ENCODE results near the gene CEP250.

Gene CEP250

DNA sequence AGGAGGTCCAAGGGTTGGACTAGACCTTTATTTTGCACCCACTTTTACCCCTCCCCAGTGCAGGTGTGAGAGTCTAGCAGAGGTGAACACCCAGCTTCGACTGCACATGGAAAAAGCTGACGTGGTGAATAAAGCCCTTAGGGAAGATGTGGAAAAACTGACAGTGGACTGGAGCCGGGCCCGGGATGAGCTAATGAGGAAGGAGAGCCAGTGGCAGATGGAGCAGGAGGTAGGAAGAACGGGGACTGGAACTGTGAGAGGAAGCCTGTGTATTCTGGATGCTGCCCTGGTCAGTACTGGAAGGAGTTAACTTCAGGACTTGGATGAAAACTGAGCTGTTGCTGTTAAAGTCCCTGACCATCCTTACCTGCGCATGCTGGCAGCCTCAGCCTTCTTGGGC lies 10.6 kb downstream of the CEP250 start:
- DNase-seq (ENCODE audit: low spot score in 2 of 2) = no peak
- no peak for ATAC-seq (ENCODE audit: low read depth)
- H3K9me3 Mint-ChIP-seq = no peaks in the 10 kb centered on the region
- no peaks in the 10 kb centered on the region for H3K27me3 Mint-ChIP-seq
- H3K27ac Mint-ChIP-seq = no peak overlapping the region
- H3K36me3 Mint-ChIP-seq = peaks cover 6% of the 10 kb centered on the region
- H3K4me1 Mint-ChIP-seq = peaks cover 10% of the 10 kb centered on the region
- H3K4me3 Mint-ChIP-seq = no peak overlapping the region

GRCh38 chr20:35466856-35467255 lies 11.5 kb downstream of the CEP250 start:
- peaks cover 12% of the 10 kb centered on the region for H3K4me1 Mint-ChIP-seq
- no peaks in the 10 kb centered on the region for H3K9me3 Mint-ChIP-seq
- no peaks in the 10 kb centered on the region for H3K27me3 Mint-ChIP-seq
- peaks cover 5% of the 10 kb centered on the region for H3K36me3 Mint-ChIP-seq
- ATAC-seq (ENCODE audit: low read depth) (no peak), DNase-seq (ENCODE audit: low spot score in 2 of 2) (no peak)
- no peak overlapping the region for H3K4me3 Mint-ChIP-seq
- H3K27ac Mint-ChIP-seq = peak overlapping the region; percentile 21

DNA sequence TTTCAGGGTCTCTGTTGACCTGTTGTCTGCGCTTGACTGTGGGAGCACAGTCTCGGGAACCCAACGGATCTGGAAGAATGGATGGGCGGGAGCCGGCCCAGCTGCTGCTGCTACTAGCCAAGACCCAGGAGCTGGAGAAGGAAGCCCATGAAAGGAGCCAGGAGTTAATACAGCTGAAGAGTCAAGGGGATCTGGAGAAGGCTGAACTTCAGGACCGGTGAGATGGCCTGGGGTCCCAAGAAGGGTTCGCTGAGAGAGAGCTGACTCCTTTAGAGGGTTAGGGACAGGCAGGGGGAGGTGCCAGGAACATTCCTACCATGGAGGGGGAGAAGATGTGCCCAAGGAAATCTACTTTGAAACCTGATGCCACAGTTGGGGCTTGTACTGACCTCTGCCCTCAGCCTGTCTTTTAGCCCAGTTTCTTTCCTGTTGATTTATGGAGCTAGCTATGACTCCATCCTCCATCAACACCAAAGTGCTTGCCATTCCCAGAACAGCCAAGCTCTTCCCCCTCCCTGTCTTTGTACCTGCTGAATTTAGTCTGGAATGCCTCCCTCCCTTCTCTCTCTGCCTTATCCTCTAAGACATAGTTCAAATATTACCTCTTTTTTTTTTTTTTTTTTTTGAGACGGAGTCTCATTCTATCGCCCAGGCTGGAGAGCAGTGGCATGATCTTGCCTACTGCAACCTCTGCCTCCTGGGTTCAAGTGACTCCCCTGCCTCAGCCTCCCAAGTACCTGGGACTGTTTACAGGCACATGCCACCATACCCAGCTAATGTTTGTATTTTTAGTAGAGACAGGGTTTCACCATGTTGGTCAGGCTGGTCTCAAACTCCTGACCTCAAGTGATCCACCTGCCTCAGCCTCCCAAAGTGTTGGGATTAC lies 12.2 kb downstream of the CEP250 start:
- H3K4me3 Mint-ChIP-seq = no peak overlapping the region
- H3K27me3 Mint-ChIP-seq = no peaks in the 10 kb centered on the region
- H3K36me3 Mint-ChIP-seq = peaks cover 5% of the 10 kb centered on the region
- ATAC-seq (ENCODE audit: low read depth) (no peak), DNase-seq (ENCODE audit: low spot score in 2 of 2) (no peak)
- no peaks in the 10 kb centered on the region for H3K9me3 Mint-ChIP-seq
- H3K4me1 Mint-ChIP-seq = peaks cover 19% of the 10 kb centered on the region
- H3K27ac Mint-ChIP-seq = peak overlapping the region; percentile 21

DNA sequence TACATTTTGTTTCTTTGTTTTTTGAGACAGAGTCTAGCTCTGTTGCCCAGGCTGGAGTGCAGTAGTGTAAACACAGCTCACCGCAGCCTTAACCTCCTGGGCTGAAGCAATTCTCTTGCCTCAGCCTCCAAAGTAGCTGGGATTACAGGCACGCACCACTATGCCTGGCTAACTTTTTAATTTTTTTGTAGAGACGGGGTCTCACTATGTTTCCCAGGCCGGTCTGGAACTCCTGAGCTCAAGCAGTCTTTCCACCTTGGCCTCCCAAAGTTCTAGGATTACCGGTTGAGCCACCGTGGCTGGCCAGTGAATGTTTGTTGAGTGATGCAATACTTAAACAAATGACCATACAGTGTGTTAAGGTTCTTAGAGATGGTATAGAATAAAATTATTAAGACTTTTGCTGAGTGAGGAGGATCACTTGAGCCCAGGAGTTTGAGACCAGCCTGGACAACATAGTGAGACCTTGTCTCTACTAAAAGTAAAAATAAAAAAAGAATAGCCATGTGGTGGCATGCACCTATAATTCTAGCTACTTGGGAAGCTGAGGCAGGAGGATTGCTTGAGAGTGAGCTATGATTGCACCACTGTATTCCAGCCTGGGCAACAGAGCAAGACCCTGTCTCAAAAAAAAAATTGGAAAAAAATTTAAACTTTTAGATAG lies 13.4 kb downstream of the CEP250 start:
- peaks cover 16% of the 10 kb centered on the region for H3K4me1 Mint-ChIP-seq
- H3K4me3 Mint-ChIP-seq = no peak overlapping the region
- no peaks in the 10 kb centered on the region for H3K9me3 Mint-ChIP-seq
- H3K36me3 Mint-ChIP-seq = peaks cover 6% of the 10 kb centered on the region
- H3K27ac Mint-ChIP-seq = no peak overlapping the region
- ATAC-seq (ENCODE audit: low read depth) = no peak
- H3K27me3 Mint-ChIP-seq = no peaks in the 10 kb centered on the region
- DNase-seq (ENCODE audit: low spot score in 2 of 2) = no peak

DNA sequence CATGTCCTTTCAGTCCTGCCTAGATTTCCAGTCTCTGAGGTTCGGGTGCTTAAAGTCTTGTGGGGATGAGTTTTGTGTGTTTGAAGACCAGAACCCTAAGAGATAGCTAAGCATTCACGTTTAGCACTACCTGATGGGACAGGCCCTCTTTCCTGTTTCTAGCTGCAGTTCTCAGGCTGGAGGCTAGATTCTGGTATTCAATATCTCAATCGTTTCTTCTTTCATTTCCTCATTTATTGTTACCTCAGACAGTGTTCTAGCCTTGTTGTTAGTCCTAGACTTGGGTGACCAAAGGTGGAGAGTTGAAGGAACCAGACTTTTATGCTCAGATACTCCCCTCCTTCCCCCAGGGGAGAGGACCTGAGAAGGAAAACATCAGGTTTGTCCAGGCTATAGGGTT lies 16.8 kb downstream of the CEP250 start:
- H3K4me3 Mint-ChIP-seq = no peak overlapping the region
- H3K36me3 Mint-ChIP-seq = peaks cover 4% of the 10 kb centered on the region
- DNase-seq (ENCODE audit: low spot score in 2 of 2) = no peak
- peak; percentile 80 for ATAC-seq (ENCODE audit: low read depth)
- H3K27me3 Mint-ChIP-seq = no peaks in the 10 kb centered on the region
- H3K27ac Mint-ChIP-seq = peak overlapping the region; percentile 80
- H3K4me1 Mint-ChIP-seq = peaks cover 14% of the 10 kb centered on the region
- H3K9me3 Mint-ChIP-seq = no peaks in the 10 kb centered on the region

- no peak for ATAC-seq (ENCODE audit: low read depth)
Observed at GRCh38 chr20:35473684-35474083, 18.3 kb downstream of the CEP250 start.

DNA sequence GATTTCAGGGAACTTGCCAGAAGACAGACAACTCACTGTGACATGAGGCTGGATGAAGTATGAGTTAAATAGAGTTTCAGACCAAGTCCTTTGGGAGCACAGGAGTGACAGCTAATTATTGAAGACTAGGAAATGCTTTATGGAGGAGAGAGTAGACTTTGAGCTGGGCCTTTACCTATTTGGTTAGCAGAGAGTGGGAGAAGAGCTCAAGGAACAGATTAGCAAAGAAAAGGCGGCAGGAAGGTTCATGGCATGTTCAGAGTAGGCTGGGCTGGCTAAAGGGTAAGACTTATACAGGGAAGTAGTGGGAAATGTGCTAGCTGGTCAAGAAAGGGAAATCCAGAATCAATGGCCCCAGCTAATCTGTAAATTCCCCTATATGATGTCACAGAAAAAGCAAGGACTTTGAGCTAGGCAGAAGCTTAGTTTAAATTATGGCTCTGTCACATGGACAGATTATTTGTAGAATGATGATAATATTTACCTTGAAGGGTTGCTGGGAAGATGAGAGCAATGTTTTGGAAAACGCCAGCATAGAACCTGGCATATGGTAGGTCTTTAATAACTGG lies 19.0 kb downstream of the CEP250 start:
- no peak for DNase-seq (ENCODE audit: low spot score in 2 of 2)
- no peak overlapping the region for H3K27ac Mint-ChIP-seq
- no peak overlapping the region for H3K4me3 Mint-ChIP-seq
- peaks cover 9% of the 10 kb centered on the region for H3K36me3 Mint-ChIP-seq
- H3K9me3 Mint-ChIP-seq = no peaks in the 10 kb centered on the region
- ATAC-seq (ENCODE audit: low read depth) = no peak
- H3K4me1 Mint-ChIP-seq = peaks cover 17% of the 10 kb centered on the region
- no peaks in the 10 kb centered on the region for H3K27me3 Mint-ChIP-seq

More at GRCh38 chr20:35473684-35474083, 18.3 kb downstream of the CEP250 start:
- H3K9me3 Mint-ChIP-seq = no peaks in the 10 kb centered on the region
- no peaks in the 10 kb centered on the region for H3K27me3 Mint-ChIP-seq
- no peak for DNase-seq (ENCODE audit: low spot score in 2 of 2)
- H3K4me1 Mint-ChIP-seq = peaks cover 14% of the 10 kb centered on the region
- H3K4me3 Mint-ChIP-seq = no peak overlapping the region
- peaks cover 8% of the 10 kb centered on the region for H3K36me3 Mint-ChIP-seq
- no peak overlapping the region for H3K27ac Mint-ChIP-seq

DNA sequence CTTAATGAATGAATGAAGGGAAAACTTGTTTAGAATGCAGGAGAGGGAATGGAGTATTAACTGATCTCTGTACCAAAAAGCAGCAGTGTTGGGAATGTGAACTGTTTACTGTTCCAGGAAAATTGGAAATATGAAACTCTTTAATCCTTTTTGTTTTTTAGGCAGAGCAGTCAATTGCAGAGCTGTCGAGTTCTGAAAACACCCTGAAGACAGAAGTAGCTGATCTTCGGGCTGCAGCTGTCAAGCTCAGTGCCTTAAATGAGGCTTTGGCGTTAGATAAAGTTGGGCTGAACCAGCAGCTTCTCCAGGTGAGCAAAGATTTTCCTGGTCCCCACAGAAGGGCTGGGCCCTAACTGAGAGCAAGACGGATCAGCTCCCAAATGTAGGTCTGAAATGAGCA lies 20.9 kb downstream of the CEP250 start:
- peaks cover 18% of the 10 kb centered on the region for H3K4me1 Mint-ChIP-seq
- H3K27me3 Mint-ChIP-seq = no peaks in the 10 kb centered on the region
- H3K36me3 Mint-ChIP-seq = peaks cover 13% of the 10 kb centered on the region
- no peak for ATAC-seq (ENCODE audit: low read depth)
- no peak for DNase-seq (ENCODE audit: low spot score in 2 of 2)
- H3K9me3 Mint-ChIP-seq = no peaks in the 10 kb centered on the region
- no peak overlapping the region for H3K4me3 Mint-ChIP-seq
- H3K27ac Mint-ChIP-seq = no peak overlapping the region

DNA sequence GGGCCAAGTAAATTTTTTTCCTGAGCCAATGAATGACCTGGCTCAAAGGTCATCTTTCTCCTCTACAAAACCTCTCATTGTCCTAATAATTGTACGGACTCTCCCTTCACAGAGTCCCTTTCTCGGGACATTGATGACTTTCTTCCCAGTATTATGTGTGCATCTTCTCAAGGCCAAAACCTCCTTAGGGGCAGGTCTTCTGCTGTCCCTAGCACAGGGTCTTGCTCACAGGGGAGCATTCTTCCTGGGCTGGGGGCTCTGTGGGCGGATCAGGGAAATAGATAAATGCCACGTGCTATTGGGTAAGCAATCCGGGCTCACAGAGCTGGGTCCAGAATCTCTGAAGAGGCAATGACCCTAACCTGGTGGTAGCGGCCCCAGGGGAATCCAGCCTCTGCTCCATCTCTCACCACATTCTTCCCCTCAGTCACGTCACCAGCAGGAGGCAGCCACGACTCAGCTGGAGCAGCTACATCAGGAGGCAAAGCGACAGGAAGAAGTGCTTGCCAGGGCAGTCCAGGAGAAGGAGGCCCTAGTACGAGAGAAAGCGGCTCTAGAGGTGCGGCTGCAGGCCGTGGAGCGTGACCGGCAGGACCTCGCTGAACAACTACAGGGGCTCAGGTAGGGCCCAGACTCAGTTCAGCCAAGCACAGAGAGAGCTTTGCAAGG lies 23.5 kb downstream of the CEP250 start:
- no peak overlapping the region for H3K4me3 Mint-ChIP-seq
- peaks cover 14% of the 10 kb centered on the region for H3K36me3 Mint-ChIP-seq
- no peaks in the 10 kb centered on the region for H3K9me3 Mint-ChIP-seq
- peaks cover 9% of the 10 kb centered on the region for H3K4me1 Mint-ChIP-seq
- peak; percentile 95 for ATAC-seq (ENCODE audit: low read depth)
- peak; percentile 36 to 39 for DNase-seq (ENCODE audit: low spot score in 2 of 2)
- no peaks in the 10 kb centered on the region for H3K27me3 Mint-ChIP-seq
- H3K27ac Mint-ChIP-seq = peak overlapping the region; percentile 76

- peaks cover 18% of the 10 kb centered on the region for H3K36me3 Mint-ChIP-seq
- H3K4me1 Mint-ChIP-seq = peaks cover 9% of the 10 kb centered on the region
- no peak overlapping the region for H3K4me3 Mint-ChIP-seq
- ATAC-seq (ENCODE audit: low read depth) (no peak), DNase-seq (ENCODE audit: low spot score in 2 of 2) (no peak)
- peaks cover 1% of the 10 kb centered on the region for H3K9me3 Mint-ChIP-seq
- no peaks in the 10 kb centered on the region for H3K27me3 Mint-ChIP-seq
- H3K27ac Mint-ChIP-seq = peak overlapping the region; percentile 76
Observed at GRCh38 chr20:35479798-35480197, 24.4 kb downstream of the CEP250 start.

- ATAC-seq (ENCODE audit: low read depth) (no peak), DNase-seq (ENCODE audit: low spot score in 2 of 2) (no peak)
- H3K36me3 Mint-ChIP-seq = peaks cover 13% of the 10 kb centered on the region
- peaks cover 1% of the 10 kb centered on the region for H3K9me3 Mint-ChIP-seq
- peaks cover 27% of the 10 kb centered on the region for H3K4me1 Mint-ChIP-seq
- no peaks in the 10 kb centered on the region for H3K27me3 Mint-ChIP-seq
- H3K4me3 Mint-ChIP-seq = no peak overlapping the region
- no peak overlapping the region for H3K27ac Mint-ChIP-seq
Observed at GRCh38 chr20:35487479-35487878, 32.1 kb downstream of the CEP250 start.

DNA sequence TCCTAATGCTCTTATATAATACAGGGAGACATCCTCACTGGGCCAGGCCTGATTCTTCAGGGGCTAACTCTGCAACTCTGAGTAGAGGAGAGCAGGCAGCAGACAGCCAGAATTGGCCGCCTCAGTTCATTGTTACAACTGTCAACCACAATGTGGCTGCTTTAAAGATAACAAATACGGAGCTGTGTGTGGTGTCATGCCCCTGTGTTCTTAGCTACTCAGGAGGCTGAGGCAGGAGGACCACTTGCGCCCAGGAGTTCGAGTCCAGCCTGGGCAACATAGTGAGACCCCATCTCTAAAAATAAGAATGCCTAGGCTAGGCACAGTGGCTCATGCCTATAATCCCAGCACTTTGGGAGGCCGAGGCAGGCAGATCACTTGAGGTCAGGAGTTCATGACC lies 34.3 kb downstream of the CEP250 start:
- ATAC-seq (ENCODE audit: low read depth) (no peak), DNase-seq (ENCODE audit: low spot score in 2 of 2) (no peak)
- peaks cover 14% of the 10 kb centered on the region for H3K36me3 Mint-ChIP-seq
- H3K4me3 Mint-ChIP-seq = peak overlapping the region; percentile 71
- no peaks in the 10 kb centered on the region for H3K9me3 Mint-ChIP-seq
- H3K27ac Mint-ChIP-seq = peak overlapping the region; percentile 96
- no peaks in the 10 kb centered on the region for H3K27me3 Mint-ChIP-seq
- H3K4me1 Mint-ChIP-seq = peaks cover 29% of the 10 kb centered on the region

GRCh38 chr20:35490736-35491181 lies 35.4 kb downstream of the CEP250 start:
- Mint-ChIP-seq H3K4me3 (peak overlapping the region; percentile 96), H3K27ac (peak overlapping the region; percentile 96), H3K27me3 (no peaks in the 10 kb centered on the region), H3K9me3 (no peaks in the 10 kb centered on the region), H3K36me3 (peaks cover 23% of the 10 kb centered on the region), H3K4me1 (peaks cover 36% of the 10 kb centered on the region)
- ATAC-seq (ENCODE audit: low read depth) = peak; percentile 100
- DNase-seq (ENCODE audit: low spot score in 2 of 2) = peak; percentile 52 to 58

GRCh38 chr20:35491823-35492222 lies 36.4 kb downstream of the CEP250 start:
- Mint-ChIP-seq H3K27me3 (no peaks in the 10 kb centered on the region), H3K27ac (peak overlapping the region; percentile 62), H3K4me3 (peak overlapping the region; percentile 96), H3K36me3 (peaks cover 28% of the 10 kb centered on the region), H3K4me1 (peaks cover 39% of the 10 kb centered on the region), H3K9me3 (no peaks in the 10 kb centered on the region)
- no peak for DNase-seq (ENCODE audit: low spot score in 2 of 2)
- ATAC-seq (ENCODE audit: low read depth) = no peak
